Activated CD8-positive, alpha-beta T cell treated with anti-CD3 and anti-CD28 coated beads for 36 hours (primary cell): ENCODE measurements around the gene CADPS. TPM values are rescaled to one million over a fixed set of nuclear protein-coding genes. Genes with fewer than 3 reads are reported as not detected.

Experiments used
- ATAC-seq: fragments of 200-7000 bp; cut with Tn5 transposase; one replicate; pipeline ENCODE4 v1.10.0; 2021; ENCODE audit warnings: mild to moderate bottlenecking, moderate library complexity
- CTCF ChIA-PET: fragments of 350-600 bp; sonication (Branson Sonifier 250); formaldehyde crosslinking; loops from one replicate; lab custom pipeline; 2021; ENCODE audit warnings: antibody characterized with exemption; lab: Charles Lee
- POLR2A ChIA-PET: fragments of 350-600 bp; sonication (Branson Sonifier 250); formaldehyde crosslinking; loops from one replicate; lab custom pipeline; 2021; ENCODE audit warnings: antibody characterized with exemption; lab: Charles Lee
- DNase-seq: peaks from one replicate; pipeline ENCODE4 v3.0.0-alpha.2; 2020
- H3K27ac Mint-ChIP-seq: one replicate; pipeline ENCODE4 v1.8.0; 2021; ENCODE audit warnings: mild to moderate bottlenecking, mixed read lengths
- H3K27me3 Mint-ChIP-seq: one replicate; pipeline ENCODE4 v1.8.0; 2021; ENCODE audit warnings: mixed read lengths
- H3K36me3 Mint-ChIP-seq: one replicate; pipeline ENCODE4 v1.8.0; 2021; ENCODE audit warnings: low read depth, mixed read lengths
- H3K4me1 Mint-ChIP-seq: one replicate; pipeline ENCODE4 v1.8.0; 2021; ENCODE audit warnings: low read depth, mixed read lengths
- H3K4me3 Mint-ChIP-seq: one replicate; pipeline ENCODE4 v1.8.0; 2021; ENCODE audit warnings: mild to moderate bottlenecking, moderate library complexity, mixed read lengths
- H3K9me3 Mint-ChIP-seq: one replicate; pipeline ENCODE4 v1.8.0; 2021; ENCODE audit warnings: mixed read lengths
- intact Hi-C: fragments of 100-400 bp; cut with micrococcal nuclease; formaldehyde crosslinking; loops from one replicate; pipeline ENCODE4 v1.10.0; 2022
- total RNA-seq, 2 experiments: library from RNA; stranded (reverse); gene quantifications; one replicate each; pipeline ENCODE4 v1.2.3, GENCODE V29; 2021
- TF ChIP-seq, protein P1 (sequence below): fragments of 200-600 bp; IDR thresholded peaks from one replicate; pipeline ENCODE4 v1.8.0; 2022; ENCODE audit warnings: antibody characterized with exemption, mild to moderate bottlenecking

The CADPS gene
- total RNA-seq, 2 experiments from 2014 or later, result not detected

GRCh38 chr3:62835554-62836236 is 39.5 kb downstream of the CADPS start:
- intact Hi-C loops, result no loop called here
- no peak for ATAC-seq
- no peaks in the 10 kb centered on the region for H3K36me3 Mint-ChIP-seq
- POLR2A ChIA-PET, result no interaction called here
- no peak overlapping the region for H3K4me3 Mint-ChIP-seq
- H3K9me3 Mint-ChIP-seq, result peaks cover 1% of the 10 kb centered on the region
- no peak overlapping the region for H3K27ac Mint-ChIP-seq
- DNase-seq, result no peak
- H3K4me1 Mint-ChIP-seq, result no peaks in the 10 kb centered on the region
- CTCF ChIA-PET, result interaction anchor here (1.0 kb wide), 1 partner anchor 8 kb away, joined by 3 read pairs; no protein-coding TSS in a partner anchor
- TF ChIP-seq, protein P1, sequence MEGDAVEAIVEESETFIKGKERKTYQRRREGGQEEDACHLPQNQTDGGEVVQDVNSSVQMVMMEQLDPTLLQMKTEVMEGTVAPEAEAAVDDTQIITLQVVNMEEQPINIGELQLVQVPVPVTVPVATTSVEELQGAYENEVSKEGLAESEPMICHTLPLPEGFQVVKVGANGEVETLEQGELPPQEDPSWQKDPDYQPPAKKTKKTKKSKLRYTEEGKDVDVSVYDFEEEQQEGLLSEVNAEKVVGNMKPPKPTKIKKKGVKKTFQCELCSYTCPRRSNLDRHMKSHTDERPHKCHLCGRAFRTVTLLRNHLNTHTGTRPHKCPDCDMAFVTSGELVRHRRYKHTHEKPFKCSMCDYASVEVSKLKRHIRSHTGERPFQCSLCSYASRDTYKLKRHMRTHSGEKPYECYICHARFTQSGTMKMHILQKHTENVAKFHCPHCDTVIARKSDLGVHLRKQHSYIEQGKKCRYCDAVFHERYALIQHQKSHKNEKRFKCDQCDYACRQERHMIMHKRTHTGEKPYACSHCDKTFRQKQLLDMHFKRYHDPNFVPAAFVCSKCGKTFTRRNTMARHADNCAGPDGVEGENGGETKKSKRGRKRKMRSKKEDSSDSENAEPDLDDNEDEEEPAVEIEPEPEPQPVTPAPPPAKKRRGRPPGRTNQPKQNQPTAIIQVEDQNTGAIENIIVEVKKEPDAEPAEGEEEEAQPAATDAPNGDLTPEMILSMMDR, result no peak
- H3K27me3 Mint-ChIP-seq, result no peaks in the 10 kb centered on the region

DNA sequence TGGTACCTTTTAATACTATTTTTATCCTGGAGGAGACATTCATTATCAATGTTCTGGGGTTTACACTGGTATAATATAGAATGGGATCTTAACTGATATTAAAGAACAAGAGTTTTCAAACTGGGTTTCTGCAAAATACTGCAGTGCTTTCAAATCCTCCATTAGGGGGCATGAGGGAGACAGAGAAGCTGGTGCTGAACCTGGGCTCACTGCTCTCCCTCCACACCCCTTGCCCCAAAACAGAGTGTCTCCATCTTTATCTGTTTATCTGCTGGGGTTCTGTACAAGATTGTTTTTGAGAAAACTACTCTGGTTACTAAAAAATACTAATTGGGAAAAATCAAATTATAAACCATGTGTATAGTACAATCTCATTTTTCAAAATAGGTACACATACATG is 41.7 kb downstream of the CADPS start:
- Mint-ChIP-seq H3K9me3 (no peaks in the 10 kb centered on the region), H3K4me1 (no peaks in the 10 kb centered on the region), H3K36me3 (no peaks in the 10 kb centered on the region), H3K27me3 (no peaks in the 10 kb centered on the region), H3K27ac (no peak overlapping the region), H3K4me3 (no peak overlapping the region)
- POLR2A ChIA-PET, result no interaction called here
- intact Hi-C loops, result no loop called here
- TF ChIP-seq, protein P1, result no peak
- CTCF ChIA-PET, result interaction anchor here (0.6 kb wide), 1 partner anchor 180 kb away, joined by 3 read pairs; no protein-coding TSS in a partner anchor
- ATAC-seq (no peak), DNase-seq (no peak)

DNA sequence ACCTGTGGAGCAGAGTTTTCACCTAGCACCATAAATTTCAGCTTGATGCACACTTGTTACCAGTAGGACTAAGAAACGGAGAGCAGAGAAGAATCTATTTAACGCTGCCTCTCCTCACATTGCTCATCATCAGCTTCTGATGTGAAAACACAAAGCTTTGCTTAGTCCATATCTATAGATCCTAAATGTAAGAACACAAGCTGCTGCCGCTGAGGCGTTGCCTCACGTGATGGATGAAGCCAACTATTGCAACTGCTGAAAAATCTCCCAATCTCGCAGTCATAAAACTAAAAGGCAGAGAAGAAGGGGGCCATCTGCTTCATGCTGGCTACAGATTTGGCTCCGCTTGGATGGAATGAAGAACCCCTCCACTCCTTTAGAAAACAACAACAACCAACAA is 42.7 kb downstream of the CADPS start:
- Mint-ChIP-seq H3K4me1 (no peaks in the 10 kb centered on the region), H3K27me3 (no peaks in the 10 kb centered on the region), H3K27ac (no peak overlapping the region), H3K9me3 (no peaks in the 10 kb centered on the region), H3K36me3 (no peaks in the 10 kb centered on the region), H3K4me3 (no peak overlapping the region)
- intact Hi-C loops, result no loop called here
- no peak for DNase-seq
- no peak for ATAC-seq
- POLR2A ChIA-PET, result no interaction called here
- TF ChIP-seq, protein P1, result no peak
- CTCF ChIA-PET, result no interaction called here

DNA sequence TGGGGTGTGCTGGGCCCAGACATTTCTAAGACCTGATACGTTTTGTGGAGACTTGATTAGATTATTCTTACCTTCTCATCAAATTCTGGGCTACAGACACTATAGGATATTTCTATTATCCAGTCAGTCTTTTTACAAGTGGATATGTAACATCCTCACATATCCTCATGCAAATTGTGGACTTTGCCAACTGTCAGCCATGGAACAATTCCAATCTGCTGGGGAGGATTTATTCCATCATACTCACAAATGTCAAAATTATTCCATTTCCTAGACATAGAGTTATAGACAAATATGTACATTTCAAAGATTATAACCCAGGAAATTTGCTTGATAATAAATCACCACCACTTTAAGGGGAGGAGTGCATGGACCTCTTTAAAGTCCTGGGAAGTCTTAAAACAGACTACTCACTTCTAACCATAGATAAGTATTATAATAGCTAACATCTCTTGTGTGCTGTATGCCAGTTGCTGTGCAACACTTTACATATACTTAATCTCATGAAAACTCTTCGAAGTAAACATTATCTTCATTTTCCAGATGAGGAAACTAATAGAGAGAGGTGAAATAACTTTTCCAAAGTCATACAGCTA is 44.4 kb downstream of the CADPS start:
- CTCF ChIA-PET, result no interaction called here

DNA sequence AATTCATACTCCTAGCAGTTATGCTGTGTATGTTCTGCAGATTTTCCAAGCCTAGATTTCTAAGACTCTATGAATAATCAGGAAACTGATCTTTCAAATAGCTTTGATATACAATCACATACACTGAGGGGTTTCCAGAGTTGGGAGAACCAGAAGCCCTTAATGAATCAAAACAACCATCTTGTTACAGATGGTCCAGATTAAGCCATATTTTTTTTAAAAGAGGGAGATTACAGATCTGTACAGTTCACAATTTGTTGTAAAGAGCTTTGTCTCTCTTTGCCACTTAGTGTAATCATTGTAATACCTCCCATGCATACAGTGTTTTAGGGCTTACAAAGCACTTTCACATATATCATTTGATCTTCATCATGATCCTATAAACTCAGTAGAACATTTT is 47.7 kb downstream of the CADPS start:
- ChIA-PET POLR2A (no interaction called here), CTCF (no interaction called here)
- Mint-ChIP-seq H3K4me3 (no peak overlapping the region), H3K27me3 (no peaks in the 10 kb centered on the region), H3K36me3 (no peaks in the 10 kb centered on the region), H3K9me3 (no peaks in the 10 kb centered on the region), H3K27ac (no peak overlapping the region), H3K4me1 (no peaks in the 10 kb centered on the region)
- intact Hi-C loops, result no loop called here
- DNase-seq, result no peak
- TF ChIP-seq, protein P1, result no peak
- no peak for ATAC-seq

More for the DNA sequence above, 44.4 kb downstream of the CADPS start:
- H3K36me3 Mint-ChIP-seq, result no peaks in the 10 kb centered on the region
- no peak for DNase-seq
- TF ChIP-seq, protein P1, result no peak
- no peak overlapping the region for H3K4me3 Mint-ChIP-seq
- H3K27me3 Mint-ChIP-seq, result no peaks in the 10 kb centered on the region
- no peak overlapping the region for H3K27ac Mint-ChIP-seq
- intact Hi-C loops, result no loop called here
- no peaks in the 10 kb centered on the region for H3K4me1 Mint-ChIP-seq
- POLR2A ChIA-PET, result no interaction called here
- no peak for ATAC-seq
- H3K9me3 Mint-ChIP-seq, result no peaks in the 10 kb centered on the region
